Effector CD4-positive, alpha-beta T cell (primary cell): ENCODE measurements around the gene SNX5.

Source experiments
- DNase-seq: peaks from one replicate; pipeline ENCODE4 v3.0.0-alpha.2; 2020

The SNX5 gene

GRCh38 chr20:17959257-17959627 lies 9.4 kb downstream of the SNX5 start:
- no peak for DNase-seq

GRCh38 chr20:17958373-17959256 lies 10.0 kb downstream of the SNX5 start:
- DNase-seq = no peak

- no peak for DNase-seq
Observed at GRCh38 chr20:17957505-17958363, 10.9 kb downstream of the SNX5 start.

GRCh38 chr20:17956099-17956685 lies 12.4 kb downstream of the SNX5 start:
- no peak for DNase-seq

GRCh38 chr20:17955302-17955701 lies 13.3 kb downstream of the SNX5 start:
- no peak for DNase-seq

GRCh38 chr20:17953935-17954334 lies 14.7 kb downstream of the SNX5 start:
- DNase-seq = no peak

- DNase-seq = no peak
Observed at GRCh38 chr20:17952692-17953684, 15.6 kb downstream of the SNX5 start.

GRCh38 chr20:17951323-17951722 lies 17.3 kb downstream of the SNX5 start:
- DNase-seq = no peak

GRCh38 chr20:17950670-17951069 lies 17.9 kb downstream of the SNX5 start:
- DNase-seq = no peak

- no peak for DNase-seq
Observed at GRCh38 chr20:17949899-17950298, 18.7 kb downstream of the SNX5 start.

- DNase-seq = no peak
Observed at GRCh38 chr20:17948442-17948841, 20.2 kb downstream of the SNX5 start.

GRCh38 chr20:17947474-17947815 lies 21.1 kb downstream of the SNX5 start:
- DNase-seq = no peak

- DNase-seq = no peak
Observed at GRCh38 chr20:17946572-17947473, 21.8 kb downstream of the SNX5 start.

- DNase-seq = no peak
Observed at GRCh38 chr20:17946040-17946439, 22.6 kb downstream of the SNX5 start.

- DNase-seq = no peak
Observed at GRCh38 chr20:17944854-17945474, 23.6 kb downstream of the SNX5 start.

GRCh38 chr20:17943343-17943742 lies 25.3 kb downstream of the SNX5 start:
- DNase-seq = no peak

- no peak for DNase-seq
Observed at GRCh38 chr20:17941826-17942196, 26.8 kb downstream of the SNX5 start.

- DNase-seq = no peak
Observed at GRCh38 chr20:17941087-17941825, 27.3 kb downstream of the SNX5 start.

- DNase-seq = no peak
Observed at GRCh38 chr20:17940224-17940971, 28.2 kb downstream of the SNX5 start.
